ENCODE results near the gene GRAP2.
"Not testable (repeated sequence)": the region's sequence is repeated elsewhere in the genome, so short reads cannot be mapped to it uniquely, and the experiment has no call there.

GRAP2 gene

DNA sequence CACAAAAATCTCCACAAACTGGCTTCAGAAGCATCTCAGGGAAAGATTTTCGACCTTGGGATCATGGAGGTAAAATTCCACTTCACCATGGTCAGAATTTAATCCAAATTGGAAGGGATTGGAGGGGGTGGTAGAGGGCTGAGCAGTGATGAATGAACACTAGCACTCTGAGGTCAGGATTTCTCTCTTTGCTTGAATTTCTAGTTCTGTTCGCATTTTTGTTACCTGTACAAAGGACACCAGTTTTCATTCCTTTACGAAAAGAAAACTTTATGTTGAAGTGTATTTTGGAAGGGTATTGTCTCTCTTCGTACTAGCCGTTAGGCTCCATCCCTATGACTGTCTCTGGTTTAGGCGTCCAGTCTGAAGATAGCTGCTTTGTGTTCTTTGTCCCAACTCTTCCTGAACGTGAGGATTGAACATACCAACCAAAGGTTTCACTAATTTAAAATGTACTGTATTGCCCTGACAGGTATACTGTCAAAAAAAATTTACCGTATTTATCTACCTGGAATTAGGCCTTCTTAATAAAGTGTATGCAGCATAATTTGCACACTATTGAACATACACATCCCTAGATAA, 772 bp downstream of the GRAP2 start:
- H3K4me3 ChIP-seq (ENCODE audit: control insufficient read depth, low read depth, low read length), result no peak overlapping the region
- no peak for TF ChIP-seq CTCF (IDR thresholded peaks at IDR 0.05; ENCODE audit: control insufficient read depth, insufficient read depth, low read depth, low read length, missing control alignments)
- DNase-seq (ENCODE audit: low read depth), result no peak

DNA sequence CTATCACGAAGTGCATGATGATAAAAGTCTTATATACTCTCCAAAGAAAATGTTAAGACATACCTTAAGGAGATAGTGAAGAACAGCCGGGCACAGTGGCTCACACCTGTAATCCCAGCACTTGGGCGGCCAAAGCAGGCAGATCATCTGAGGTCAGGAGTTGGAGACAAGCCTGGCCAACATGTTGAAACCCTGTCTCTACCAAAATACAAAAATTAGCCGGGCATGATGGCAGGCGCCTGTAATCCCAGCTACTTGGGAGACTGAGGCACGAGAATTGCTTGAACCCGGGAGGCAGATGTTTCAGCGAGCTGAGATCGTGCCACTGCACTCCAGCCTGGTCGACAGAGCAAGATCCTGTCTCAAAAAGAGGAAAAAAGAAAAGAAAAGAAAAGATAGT, 3.1 kb downstream of the GRAP2 start:
- not testable (repeated sequence) for H3K4me3 ChIP-seq (ENCODE audit: control insufficient read depth, low read depth, low read length); DNase-seq (ENCODE audit: low read depth)

DNA sequence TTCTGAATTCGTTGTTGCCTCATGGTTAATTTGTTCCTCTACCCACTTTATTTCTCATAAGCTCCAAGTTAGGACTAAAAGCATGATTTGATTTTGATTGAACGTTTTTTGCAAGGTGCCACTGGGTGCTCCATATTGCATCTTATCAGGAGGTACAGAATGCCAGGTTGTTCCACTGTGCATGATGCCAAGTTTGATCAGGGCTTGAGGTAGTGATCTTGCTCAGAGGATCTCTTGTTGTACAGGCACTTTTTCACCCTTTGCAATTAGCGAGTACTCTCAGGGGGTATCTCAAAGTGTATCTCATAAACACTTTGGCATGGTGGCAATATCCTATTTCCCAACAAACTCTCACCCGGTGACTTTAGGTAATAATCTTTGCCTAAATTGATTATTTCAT, 4.0 kb downstream of the GRAP2 start:
- DNase-seq (ENCODE audit: low read depth), result no peak
- TF ChIP-seq CTCF (IDR thresholded peaks at IDR 0.05; ENCODE audit: control insufficient read depth, insufficient read depth, low read depth, low read length, missing control alignments), result no peak
- H3K4me3 ChIP-seq (ENCODE audit: control insufficient read depth, low read depth, low read length), result no peak overlapping the region

- no peak overlapping the region for H3K4me3 ChIP-seq (ENCODE audit: control insufficient read depth, low read depth, low read length)
- TF ChIP-seq CTCF (IDR thresholded peaks at IDR 0.05; ENCODE audit: control insufficient read depth, insufficient read depth, low read depth, low read length, missing control alignments), result no peak
- no peak for DNase-seq (ENCODE audit: low read depth)
These were observed 4.8 kb downstream of the GRAP2 start for GRCh38 chr22:39905687-39906086.

DNA sequence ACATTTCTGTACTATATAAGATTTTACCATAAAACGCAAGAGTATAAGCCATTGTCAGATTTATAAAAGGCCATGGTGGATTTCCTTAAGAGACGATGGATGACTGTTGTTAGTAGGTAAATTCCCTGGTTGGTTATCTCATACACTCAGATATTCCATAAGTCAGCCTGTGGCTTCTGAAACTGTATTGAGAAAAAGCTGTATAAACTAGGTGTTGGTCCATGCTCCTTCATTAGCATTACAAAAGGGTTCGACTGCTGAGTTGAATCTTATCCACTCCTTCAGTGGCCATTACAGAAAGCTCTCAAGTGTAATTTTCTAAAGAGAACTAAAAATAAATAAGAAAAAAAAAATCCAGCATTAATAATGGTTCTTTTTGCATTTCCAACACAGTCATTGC, 5.3 kb downstream of the GRAP2 start:
- TF ChIP-seq CTCF (IDR thresholded peaks at IDR 0.05; ENCODE audit: control insufficient read depth, insufficient read depth, low read depth, low read length, missing control alignments), result no peak
- no peak for DNase-seq (ENCODE audit: low read depth)
- H3K4me3 ChIP-seq (ENCODE audit: control insufficient read depth, low read depth, low read length), result no peak overlapping the region

GRCh38 chr22:39907047-39907446, 6.2 kb downstream of the GRAP2 start:
- no peak for DNase-seq (ENCODE audit: low read depth)
- no peak overlapping the region for H3K4me3 ChIP-seq (ENCODE audit: control insufficient read depth, low read depth, low read length)
- TF ChIP-seq CTCF (IDR thresholded peaks at IDR 0.05; ENCODE audit: control insufficient read depth, insufficient read depth, low read depth, low read length, missing control alignments), result no peak

GRCh38 chr22:39907605-39908097, 6.8 kb downstream of the GRAP2 start:
- TF ChIP-seq CTCF (IDR thresholded peaks at IDR 0.05; ENCODE audit: control insufficient read depth, insufficient read depth, low read depth, low read length, missing control alignments), result no peak
- H3K4me3 ChIP-seq (ENCODE audit: control insufficient read depth, low read depth, low read length), result no peak overlapping the region
- no peak for DNase-seq (ENCODE audit: low read depth)

Measured in AG09309 (cell line).